KMS-11 (cell line): ENCODE data around the gene ZNF862.

Experiments
- H2AFZ ChIP-seq: fragments of 200-600 bp; sonication (generic); 2 replicates; pipeline ENCODE4 v1.6.1; 2016; ENCODE audit warnings: antibody characterized with exemption, mixed run types, low read depth
- H3K27ac ChIP-seq: fragments of 200-600 bp; sonication (generic); 2 replicates; pipeline ENCODE4 v1.6.1; 2016; ENCODE audit warnings: mild to moderate bottlenecking, mixed run types
- H3K27me3 ChIP-seq: fragments of 200-600 bp; sonication (generic); 2 replicates; pipeline ENCODE4 v1.6.1; 2017; ENCODE audit warnings: mild to moderate bottlenecking, low read depth, mixed run types, moderate library complexity; ENCODE audit not compliant: insufficient read depth
- H3K36me3 ChIP-seq: fragments of 200-600 bp; sonication (generic); 2 replicates; pipeline ENCODE4 v1.6.1; 2017; ENCODE audit warnings: mild to moderate bottlenecking, mixed run types; ENCODE audit not compliant: insufficient read depth
- H3K4me1 ChIP-seq: fragments of 200-600 bp; sonication (generic); 2 replicates; pipeline ENCODE4 v1.6.1; 2016; ENCODE audit warnings: mild to moderate bottlenecking, low read depth, mixed run types; ENCODE audit not compliant: poor library complexity, severe bottlenecking
- H3K4me2 ChIP-seq: fragments of 200-600 bp; sonication (generic); 2 replicates; pipeline ENCODE4 v1.7.0; 2016; ENCODE audit warnings: mild to moderate bottlenecking, mixed run types
- H3K4me3 ChIP-seq: fragments of 200-600 bp; sonication (generic); IDR thresholded peaks from 2 replicates; pipeline ENCODE4 v1.6.1; 2017; ENCODE audit warnings: low read depth, low read length, mixed read lengths; ENCODE audit not compliant: insufficient read depth
- H3K79me2 ChIP-seq: fragments of 200-600 bp; sonication (generic); 2 replicates; pipeline ENCODE4 v1.6.1; 2016; ENCODE audit warnings: low read depth, mixed run types; ENCODE audit not compliant: insufficient read depth
- H3K9ac ChIP-seq: fragments of 200-600 bp; sonication (generic); 2 replicates; pipeline ENCODE4 v1.6.1; 2016; ENCODE audit warnings: mild to moderate bottlenecking, mixed run types
- H4K20me1 ChIP-seq: fragments of 200-600 bp; sonication (generic); 2 replicates; pipeline ENCODE4 v1.6.1; 2016; ENCODE audit warnings: mild to moderate bottlenecking, mixed run types; ENCODE audit not compliant: insufficient read depth
- TF ChIP-seq, protein P1 (sequence below): fragments of 200-600 bp; sonication (generic); conservative IDR thresholded peaks from 2 replicates; pipeline ENCODE4 v1.6.1; 2017; ENCODE audit warnings: low read depth, mild to moderate bottlenecking, antibody characterized with exemption, low read length, moderate library complexity, mixed read lengths

ZNF862 gene

DNA sequence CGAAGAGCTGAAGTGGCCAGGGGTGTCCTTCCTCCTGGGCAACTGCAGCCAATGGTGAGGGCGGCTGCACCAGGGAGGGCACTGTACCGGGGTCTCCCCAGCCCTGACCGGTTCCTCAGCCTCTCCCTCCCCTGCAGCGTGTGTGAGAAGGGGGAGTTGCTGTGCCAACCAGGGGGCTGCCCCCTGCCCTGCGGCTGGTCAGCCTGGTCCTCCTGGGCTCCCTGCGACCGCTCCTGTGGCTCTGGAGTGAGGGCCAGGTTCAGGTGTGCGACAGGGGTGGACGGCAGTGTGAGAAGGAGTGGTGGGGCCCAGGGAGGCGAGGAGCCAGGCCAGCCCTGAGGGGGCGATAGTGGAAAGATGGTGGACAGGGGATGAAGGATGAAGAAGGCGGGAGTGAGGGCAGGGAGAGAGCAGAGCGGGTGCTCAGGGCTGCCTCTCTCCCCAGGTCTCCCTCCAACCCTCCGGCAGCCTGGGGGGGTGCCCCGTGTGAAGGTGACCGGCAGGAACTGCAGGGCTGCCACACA is 34.6 kb upstream of the ZNF862 start:
- H3K27ac ChIP-seq: no peak overlapping the region
- peaks cover 49% of the 10 kb centered on the region for H3K27me3 ChIP-seq
- H2AFZ ChIP-seq: no peak overlapping the region
- H3K4me1 ChIP-seq: no peaks in the 10 kb centered on the region
- H3K4me3 ChIP-seq: no peak overlapping the region
- no peaks in the 10 kb centered on the region for H3K36me3 ChIP-seq
- H3K9ac ChIP-seq: no peak overlapping the region
- H3K4me2 ChIP-seq: no peak overlapping the region
- TF ChIP-seq, protein P1, sequence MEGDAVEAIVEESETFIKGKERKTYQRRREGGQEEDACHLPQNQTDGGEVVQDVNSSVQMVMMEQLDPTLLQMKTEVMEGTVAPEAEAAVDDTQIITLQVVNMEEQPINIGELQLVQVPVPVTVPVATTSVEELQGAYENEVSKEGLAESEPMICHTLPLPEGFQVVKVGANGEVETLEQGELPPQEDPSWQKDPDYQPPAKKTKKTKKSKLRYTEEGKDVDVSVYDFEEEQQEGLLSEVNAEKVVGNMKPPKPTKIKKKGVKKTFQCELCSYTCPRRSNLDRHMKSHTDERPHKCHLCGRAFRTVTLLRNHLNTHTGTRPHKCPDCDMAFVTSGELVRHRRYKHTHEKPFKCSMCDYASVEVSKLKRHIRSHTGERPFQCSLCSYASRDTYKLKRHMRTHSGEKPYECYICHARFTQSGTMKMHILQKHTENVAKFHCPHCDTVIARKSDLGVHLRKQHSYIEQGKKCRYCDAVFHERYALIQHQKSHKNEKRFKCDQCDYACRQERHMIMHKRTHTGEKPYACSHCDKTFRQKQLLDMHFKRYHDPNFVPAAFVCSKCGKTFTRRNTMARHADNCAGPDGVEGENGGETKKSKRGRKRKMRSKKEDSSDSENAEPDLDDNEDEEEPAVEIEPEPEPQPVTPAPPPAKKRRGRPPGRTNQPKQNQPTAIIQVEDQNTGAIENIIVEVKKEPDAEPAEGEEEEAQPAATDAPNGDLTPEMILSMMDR: no peak
- H4K20me1 ChIP-seq: no peaks in the 10 kb centered on the region
- H3K79me2 ChIP-seq: no peaks in the 10 kb centered on the region

DNA sequence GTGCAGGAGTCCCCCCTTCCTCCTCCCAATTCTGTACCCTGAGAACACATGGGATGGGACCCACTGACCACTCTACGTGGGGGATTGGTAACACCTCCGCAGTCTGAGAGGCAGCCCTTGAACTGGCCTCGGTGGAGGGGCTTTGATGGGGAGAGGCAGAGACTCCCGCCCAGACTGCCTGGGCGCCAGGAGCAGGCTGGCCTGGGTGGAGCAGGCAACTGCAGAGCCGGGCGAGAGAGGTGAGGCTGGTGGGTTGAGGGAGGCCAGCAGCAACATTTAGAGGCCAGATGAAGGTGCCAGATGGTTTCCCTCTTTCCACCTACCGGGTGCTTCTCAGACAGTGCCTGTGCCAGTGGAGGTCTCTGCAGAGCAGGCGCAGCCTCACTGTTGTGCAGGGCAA is 34.1 kb upstream of the ZNF862 start:
- H3K79me2 ChIP-seq: no peaks in the 10 kb centered on the region
- H4K20me1 ChIP-seq: no peaks in the 10 kb centered on the region
- H3K36me3 ChIP-seq: no peaks in the 10 kb centered on the region
- no peak overlapping the region for H3K4me3 ChIP-seq
- H2AFZ ChIP-seq: no peak overlapping the region
- no peak overlapping the region for H3K4me2 ChIP-seq
- H3K27ac ChIP-seq: no peak overlapping the region
- no peaks in the 10 kb centered on the region for H3K4me1 ChIP-seq
- no peak overlapping the region for H3K9ac ChIP-seq
- TF ChIP-seq, protein P1: no peak
- H3K27me3 ChIP-seq: peaks cover 49% of the 10 kb centered on the region

DNA sequence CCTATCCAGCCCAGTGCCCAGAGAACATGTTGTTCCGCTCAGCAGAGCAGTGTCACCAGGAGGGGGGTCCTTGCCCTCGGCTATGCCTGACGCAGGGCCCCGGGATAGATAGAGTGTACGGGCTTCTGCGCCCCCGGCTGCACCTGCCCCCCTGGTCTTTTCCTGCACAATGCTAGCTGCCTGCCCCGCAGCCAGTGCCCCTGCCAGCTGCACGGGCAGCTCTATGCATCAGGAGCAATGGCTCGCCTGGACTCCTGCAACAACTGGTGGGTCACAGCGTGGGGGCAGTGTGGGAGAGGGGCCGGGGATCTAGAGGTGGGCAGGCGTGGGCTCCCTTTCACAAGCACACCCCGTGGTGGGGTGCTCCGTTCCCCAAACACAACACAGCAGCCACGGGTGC is 31.4 kb upstream of the ZNF862 start:
- H3K4me1 ChIP-seq: no peaks in the 10 kb centered on the region
- no peak overlapping the region for H3K4me3 ChIP-seq
- H4K20me1 ChIP-seq: no peaks in the 10 kb centered on the region
- no peak overlapping the region for H2AFZ ChIP-seq
- TF ChIP-seq, protein P1: no peak
- no peak overlapping the region for H3K27ac ChIP-seq
- H3K36me3 ChIP-seq: no peaks in the 10 kb centered on the region
- no peak overlapping the region for H3K4me2 ChIP-seq
- peaks cover 69% of the 10 kb centered on the region for H3K27me3 ChIP-seq
- H3K79me2 ChIP-seq: no peaks in the 10 kb centered on the region
- no peak overlapping the region for H3K9ac ChIP-seq

DNA sequence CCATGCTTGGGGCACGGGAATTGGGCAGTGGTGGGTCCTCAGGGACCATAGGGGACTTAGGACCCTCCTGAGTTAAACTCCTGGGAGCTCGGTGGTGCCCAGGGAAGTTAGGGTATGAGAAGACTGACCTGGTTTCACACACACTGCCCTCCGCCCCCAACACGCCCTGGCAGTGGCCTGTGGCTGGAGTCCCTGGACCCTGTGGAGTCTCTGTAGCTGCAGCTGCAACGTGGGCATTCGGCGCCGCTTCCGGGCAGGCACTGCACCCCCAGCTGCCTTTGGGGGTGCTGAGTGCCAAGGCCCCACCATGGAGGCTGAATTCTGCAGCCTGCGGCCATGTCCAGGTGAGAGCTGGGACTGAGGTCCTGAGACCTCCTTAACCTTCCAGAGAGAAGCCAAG is 29.9 kb upstream of the ZNF862 start:
- Histone ChIP-seq H3K4me1 (no peaks in the 10 kb centered on the region), H3K27me3 (peaks cover 68% of the 10 kb centered on the region), H3K9ac (no peak overlapping the region), H2AFZ (no peak overlapping the region), H3K36me3 (no peaks in the 10 kb centered on the region), H3K4me2 (no peak overlapping the region), H3K79me2 (no peaks in the 10 kb centered on the region), H4K20me1 (no peaks in the 10 kb centered on the region), H3K4me3 (no peak overlapping the region), H3K27ac (no peak overlapping the region)
- TF ChIP-seq, protein P1: no peak

DNA sequence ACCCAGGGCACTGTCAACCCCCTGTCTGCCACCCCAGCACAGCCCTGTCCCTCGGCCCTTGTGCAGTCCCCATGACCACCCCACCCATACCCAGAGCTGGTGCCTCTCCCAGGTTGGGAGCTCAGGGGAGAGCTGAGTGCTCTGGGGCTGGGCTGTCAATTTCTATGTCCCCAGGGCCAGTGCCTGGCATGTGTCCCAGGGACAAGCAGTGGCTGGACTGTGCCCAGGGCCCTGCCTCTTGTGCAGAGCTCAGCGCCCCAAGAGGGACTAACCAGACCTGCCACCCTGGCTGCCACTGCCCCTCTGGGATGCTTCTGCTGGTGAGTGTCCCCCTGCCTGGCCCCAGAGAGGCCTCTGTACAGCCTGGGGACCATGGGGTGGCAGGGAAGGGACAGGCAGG is 29.0 kb upstream of the ZNF862 start:
- Histone ChIP-seq H3K79me2 (no peaks in the 10 kb centered on the region), H3K27ac (no peak overlapping the region), H3K27me3 (peaks cover 59% of the 10 kb centered on the region), H3K4me3 (no peak overlapping the region), H3K36me3 (no peaks in the 10 kb centered on the region), H4K20me1 (no peaks in the 10 kb centered on the region), H3K4me2 (no peak overlapping the region), H3K9ac (no peak overlapping the region), H2AFZ (no peak overlapping the region), H3K4me1 (no peaks in the 10 kb centered on the region)
- TF ChIP-seq, protein P1: no peak
